ENCODE measurements around the gene ZNF423.

Gene ZNF423

DNA sequence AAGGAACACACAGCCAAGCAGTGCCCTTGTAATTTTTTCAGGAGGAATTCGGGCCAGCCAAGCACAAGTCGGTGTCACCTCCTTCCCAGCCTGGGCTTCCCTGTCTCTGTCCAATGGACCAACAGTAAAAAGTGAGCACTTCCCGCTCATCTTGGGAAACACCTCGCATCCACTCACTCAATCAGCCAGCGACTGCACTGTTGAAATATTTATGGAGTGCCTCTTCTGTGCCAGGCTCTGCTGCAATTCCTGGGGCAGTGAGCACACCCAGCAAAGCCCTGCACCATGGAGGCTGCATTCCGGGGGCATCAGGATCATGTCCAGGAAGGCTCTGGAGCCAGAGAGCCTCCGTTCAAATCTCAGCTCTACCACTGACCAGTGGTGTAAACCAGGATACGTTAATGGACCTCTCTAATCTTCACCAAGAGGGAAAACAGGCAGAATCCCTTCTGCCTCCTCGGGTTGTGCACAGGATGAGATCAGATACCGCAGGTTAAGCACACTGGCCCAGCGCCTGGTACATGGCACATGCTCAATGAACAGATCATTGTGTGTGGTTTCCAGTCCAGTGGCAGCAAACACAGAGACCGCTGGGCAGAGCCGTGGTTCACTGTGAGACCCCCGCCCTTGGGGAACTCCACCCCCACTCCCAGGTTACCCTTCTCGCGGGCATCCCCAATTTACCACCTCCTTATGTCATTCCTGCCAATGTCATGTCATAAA is 194.3 kb downstream of the ZNF423 start:
- no peaks in the 10 kb centered on the region for H3K27me3 ChIP-seq (ENCODE audit: control insufficient read depth, insufficient read depth, low read length, poor library complexity, severe bottlenecking)
- no peak overlapping the region for H3K27ac ChIP-seq (ENCODE audit: insufficient read depth, low read depth, low read length, poor library complexity, severe bottlenecking)
- no peak overlapping the region for H3K4me3 ChIP-seq (ENCODE audit: insufficient read depth, low read depth, low read length)
- H3K36me3 ChIP-seq (ENCODE audit: control insufficient read depth, insufficient read depth, low read length) = no peaks in the 10 kb centered on the region
- H3K9me3 ChIP-seq (ENCODE audit: control insufficient read depth, low read length) = no peaks in the 10 kb centered on the region
- peaks cover 37% of the 10 kb centered on the region for H3K4me1 ChIP-seq (ENCODE audit: control insufficient read depth, insufficient read depth, low read length)
- WGBS, 2 experiments = 92 to 94% methylated on average over 16 of the region's 16 CpGs

DNA sequence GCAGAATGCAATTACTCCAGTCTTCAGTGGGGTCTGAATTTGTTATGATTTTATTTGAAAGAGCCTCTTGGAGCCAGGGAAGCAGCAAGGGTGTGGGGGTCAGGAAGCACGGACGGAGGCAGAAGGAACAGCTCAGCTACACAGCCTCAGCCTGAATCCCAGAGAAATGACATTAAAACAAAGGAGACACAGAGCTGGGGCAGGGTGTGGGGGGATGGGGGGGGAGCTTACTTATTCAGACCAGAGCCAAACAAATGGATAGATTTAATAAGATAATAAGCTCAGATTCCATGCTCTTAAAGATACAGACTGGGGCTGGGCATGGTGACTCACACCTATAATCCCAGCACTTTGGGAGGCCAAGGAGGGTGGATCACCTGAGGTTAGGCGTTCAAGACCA is 195.3 kb downstream of the ZNF423 start:
- H3K27me3 ChIP-seq (ENCODE audit: control insufficient read depth, insufficient read depth, low read length, poor library complexity, severe bottlenecking) = no peaks in the 10 kb centered on the region
- 79 to 86% methylated on average over 3 of the region's 3 CpGs for WGBS, 2 experiments
- no peaks in the 10 kb centered on the region for H3K9me3 ChIP-seq (ENCODE audit: control insufficient read depth, low read length)
- peaks cover 30% of the 10 kb centered on the region for H3K4me1 ChIP-seq (ENCODE audit: control insufficient read depth, insufficient read depth, low read length)
- no peak overlapping the region for H3K27ac ChIP-seq (ENCODE audit: insufficient read depth, low read depth, low read length, poor library complexity, severe bottlenecking)
- no peak overlapping the region for H3K4me3 ChIP-seq (ENCODE audit: insufficient read depth, low read depth, low read length)
- H3K36me3 ChIP-seq (ENCODE audit: control insufficient read depth, insufficient read depth, low read length) = no peaks in the 10 kb centered on the region

DNA sequence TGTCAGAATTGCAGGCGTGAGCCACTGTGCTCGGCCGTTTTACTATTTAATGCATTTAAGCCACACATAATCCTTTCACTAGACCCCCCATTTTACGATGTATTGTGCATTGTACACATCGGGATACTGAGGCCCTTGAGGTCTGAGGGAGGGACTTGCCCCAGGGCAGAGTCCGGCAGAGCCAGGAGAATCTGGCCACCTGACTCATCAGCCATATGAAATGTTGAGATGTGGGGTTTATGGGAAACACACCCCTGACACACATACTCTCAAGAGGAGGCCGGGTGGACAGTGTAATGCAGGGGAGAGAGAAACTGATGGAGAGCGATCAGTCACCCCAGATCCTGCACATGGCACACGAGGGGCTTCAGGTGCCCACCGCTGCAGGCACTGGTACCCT is 196.6 kb downstream of the ZNF423 start:
- H3K4me3 ChIP-seq (ENCODE audit: insufficient read depth, low read depth, low read length) = no peak overlapping the region
- H3K9me3 ChIP-seq (ENCODE audit: control insufficient read depth, low read length) = no peaks in the 10 kb centered on the region
- H3K36me3 ChIP-seq (ENCODE audit: control insufficient read depth, insufficient read depth, low read length) = no peaks in the 10 kb centered on the region
- H3K27me3 ChIP-seq (ENCODE audit: control insufficient read depth, insufficient read depth, low read length, poor library complexity, severe bottlenecking) = no peaks in the 10 kb centered on the region
- WGBS, 2 experiments = 91 to 94% methylated on average over 10 of the region's 10 CpGs
- H3K27ac ChIP-seq (ENCODE audit: insufficient read depth, low read depth, low read length, poor library complexity, severe bottlenecking) = no peak overlapping the region
- H3K4me1 ChIP-seq (ENCODE audit: control insufficient read depth, insufficient read depth, low read length) = peaks cover 28% of the 10 kb centered on the region

DNA sequence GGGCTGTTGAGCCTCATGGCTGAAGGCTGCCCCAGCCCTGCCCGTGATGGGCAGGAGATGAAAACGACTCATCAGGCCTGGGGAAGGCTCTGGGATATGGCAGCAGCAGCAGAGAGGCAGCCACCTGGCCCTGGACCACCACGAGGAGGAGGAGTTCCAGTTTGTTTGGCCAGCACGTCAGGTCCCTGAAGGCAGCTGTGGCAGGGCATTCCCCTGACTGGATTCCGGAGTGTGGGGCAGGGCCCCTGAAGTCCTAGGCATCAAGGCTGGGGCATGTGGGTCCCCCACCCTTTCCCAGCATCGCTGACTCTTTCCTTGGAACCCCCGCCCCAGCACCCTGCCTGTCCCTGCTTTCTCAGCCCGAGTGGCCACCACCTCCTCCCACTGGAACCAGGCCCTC is 197.4 kb downstream of the ZNF423 start:
- Histone ChIP-seq H3K4me1 (ENCODE audit: control insufficient read depth, insufficient read depth, low read length) (peaks cover 23% of the 10 kb centered on the region), H3K9me3 (ENCODE audit: control insufficient read depth, low read length) (no peaks in the 10 kb centered on the region), H3K27me3 (ENCODE audit: control insufficient read depth, insufficient read depth, low read length, poor library complexity, severe bottlenecking) (no peaks in the 10 kb centered on the region), H3K4me3 (ENCODE audit: insufficient read depth, low read depth, low read length) (no peak overlapping the region), H3K36me3 (ENCODE audit: control insufficient read depth, insufficient read depth, low read length) (no peaks in the 10 kb centered on the region), H3K27ac (ENCODE audit: insufficient read depth, low read depth, low read length, poor library complexity, severe bottlenecking) (no peak overlapping the region)
- WGBS, 2 experiments = 80 to 85% methylated on average over 8 of the region's 8 CpGs

DNA sequence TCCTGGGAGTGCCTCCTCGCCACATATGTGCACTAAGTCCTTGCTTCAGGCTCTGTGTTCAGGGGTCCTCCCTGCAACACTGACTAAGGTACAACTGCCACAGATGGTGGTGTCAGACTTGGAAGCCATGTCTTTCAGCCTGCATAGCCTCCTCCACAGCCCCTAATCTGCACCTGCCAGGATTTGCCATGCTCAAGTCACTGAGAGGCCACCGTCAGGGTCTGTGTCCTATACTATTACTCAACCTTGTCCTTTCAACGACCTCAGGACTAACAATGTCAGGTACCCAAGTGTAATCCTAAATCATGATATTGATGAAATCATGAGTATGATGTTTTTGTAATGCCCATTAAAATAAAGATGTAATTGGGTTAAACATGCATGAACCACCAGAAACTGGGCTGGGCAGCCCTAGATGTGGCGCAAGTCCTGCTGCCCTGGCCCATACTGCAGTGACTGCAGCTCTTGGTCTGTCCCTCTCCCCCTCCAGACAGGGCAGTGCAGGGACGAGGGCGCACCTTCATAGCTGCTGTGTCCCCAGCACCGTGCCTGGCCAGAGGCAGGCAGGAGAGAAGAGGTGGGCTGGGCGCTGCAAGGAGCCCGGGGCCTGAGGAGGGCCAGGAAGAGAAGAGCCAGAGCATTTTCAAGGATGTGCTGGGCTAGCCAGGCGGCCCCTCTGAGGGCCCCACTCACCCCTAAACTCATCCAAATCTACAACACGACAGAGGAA is 198.0 kb downstream of the ZNF423 start:
- WGBS, 2 experiments = 87 to 91% methylated on average over 11 of the region's 11 CpGs
- Histone ChIP-seq H3K9me3 (ENCODE audit: control insufficient read depth, low read length) (no peaks in the 10 kb centered on the region), H3K36me3 (ENCODE audit: control insufficient read depth, insufficient read depth, low read length) (no peaks in the 10 kb centered on the region), H3K4me3 (ENCODE audit: insufficient read depth, low read depth, low read length) (no peak overlapping the region), H3K27me3 (ENCODE audit: control insufficient read depth, insufficient read depth, low read length, poor library complexity, severe bottlenecking) (no peaks in the 10 kb centered on the region), H3K27ac (ENCODE audit: insufficient read depth, low read depth, low read length, poor library complexity, severe bottlenecking) (no peak overlapping the region), H3K4me1 (ENCODE audit: control insufficient read depth, insufficient read depth, low read length) (peaks cover 23% of the 10 kb centered on the region)

DNA sequence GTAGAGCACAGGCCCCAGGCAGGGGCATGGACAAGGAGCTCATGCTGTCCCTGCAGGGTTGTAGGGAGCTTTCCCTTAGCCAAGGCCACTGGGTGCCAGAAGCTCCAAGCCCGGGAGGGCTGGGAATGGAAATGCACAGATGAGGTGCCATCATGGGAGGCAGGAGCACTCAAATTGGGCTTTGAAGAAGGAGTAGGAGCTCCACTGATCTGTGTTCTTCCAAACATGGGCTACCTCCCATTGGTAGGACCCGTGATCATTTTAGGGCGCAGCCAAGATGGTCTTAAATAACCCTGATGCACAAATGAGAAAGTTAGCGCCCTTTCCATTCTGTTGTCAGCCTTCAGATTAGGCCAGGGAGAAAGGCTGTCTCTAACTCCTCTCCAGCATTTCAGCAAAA is 201.5 kb downstream of the ZNF423 start:
- 97 to 98% methylated on average over 4 of the region's 4 CpGs for WGBS, 2 experiments

DNA sequence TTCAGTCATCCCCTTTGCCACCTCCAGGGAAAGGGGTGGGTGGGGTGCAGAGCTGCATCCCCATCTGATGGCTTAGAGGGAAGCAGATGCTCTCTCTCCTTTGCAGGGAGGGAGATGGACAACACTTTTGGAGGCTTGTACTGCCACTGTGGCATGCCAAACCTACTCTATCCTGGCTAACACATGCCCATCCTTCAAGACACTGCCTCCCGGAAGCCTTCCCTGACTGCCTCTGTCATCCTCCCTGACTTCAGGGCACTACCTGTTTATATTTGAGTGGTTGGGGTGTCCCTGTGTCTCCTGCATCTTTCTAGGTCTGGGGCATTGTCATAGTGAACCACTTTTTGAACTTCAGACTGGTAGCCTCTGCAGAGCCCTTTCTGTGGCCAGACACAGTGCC is 202.3 kb downstream of the ZNF423 start:
- WGBS, 2 experiments = 94 to 100% methylated on average over 1 of the region's 1 CpG
- no peaks in the 10 kb centered on the region for H3K36me3 ChIP-seq (ENCODE audit: control insufficient read depth, insufficient read depth, low read length)
- H3K27me3 ChIP-seq (ENCODE audit: control insufficient read depth, insufficient read depth, low read length, poor library complexity, severe bottlenecking) = no peaks in the 10 kb centered on the region
- peaks cover 20% of the 10 kb centered on the region for H3K4me1 ChIP-seq (ENCODE audit: control insufficient read depth, insufficient read depth, low read length)
- no peak overlapping the region for H3K27ac ChIP-seq (ENCODE audit: insufficient read depth, low read depth, low read length, poor library complexity, severe bottlenecking)
- no peak overlapping the region for H3K4me3 ChIP-seq (ENCODE audit: insufficient read depth, low read depth, low read length)
- H3K9me3 ChIP-seq (ENCODE audit: control insufficient read depth, low read length) = peaks cover 3% of the 10 kb centered on the region

More for the DNA sequence above, 201.5 kb downstream of the ZNF423 start:
- H3K4me1 ChIP-seq (ENCODE audit: control insufficient read depth, insufficient read depth, low read length) = peaks cover 20% of the 10 kb centered on the region
- no peak overlapping the region for H3K27ac ChIP-seq (ENCODE audit: insufficient read depth, low read depth, low read length, poor library complexity, severe bottlenecking)
- H3K4me3 ChIP-seq (ENCODE audit: insufficient read depth, low read depth, low read length) = no peak overlapping the region
- no peaks in the 10 kb centered on the region for H3K27me3 ChIP-seq (ENCODE audit: control insufficient read depth, insufficient read depth, low read length, poor library complexity, severe bottlenecking)
- no peaks in the 10 kb centered on the region for H3K9me3 ChIP-seq (ENCODE audit: control insufficient read depth, low read length)
- no peaks in the 10 kb centered on the region for H3K36me3 ChIP-seq (ENCODE audit: control insufficient read depth, insufficient read depth, low read length)

DNA sequence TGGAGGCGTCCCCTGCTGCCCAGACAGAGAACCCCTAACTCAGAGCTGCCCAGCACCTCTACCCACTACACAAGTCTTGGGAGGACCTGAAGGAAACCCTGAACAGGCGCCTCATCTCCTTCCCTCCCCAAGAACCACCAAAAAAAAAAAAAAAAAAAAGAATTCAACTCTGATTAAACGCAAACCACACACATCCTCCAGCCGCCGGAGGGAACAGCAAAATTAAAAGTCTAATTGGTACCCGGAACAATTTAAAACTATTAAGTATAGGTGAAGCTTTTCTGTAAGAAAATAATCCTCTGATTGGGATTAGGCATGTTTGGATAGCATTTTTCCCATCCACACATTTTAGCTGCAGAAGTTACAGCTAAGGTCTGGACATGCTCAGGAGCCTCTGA is 202.7 kb downstream of the ZNF423 start:
- Histone ChIP-seq H3K27ac (ENCODE audit: insufficient read depth, low read depth, low read length, poor library complexity, severe bottlenecking) (no peak overlapping the region), H3K4me3 (ENCODE audit: insufficient read depth, low read depth, low read length) (no peak overlapping the region), H3K36me3 (ENCODE audit: control insufficient read depth, insufficient read depth, low read length) (no peaks in the 10 kb centered on the region), H3K9me3 (ENCODE audit: control insufficient read depth, low read length) (peaks cover 3% of the 10 kb centered on the region), H3K4me1 (ENCODE audit: control insufficient read depth, insufficient read depth, low read length) (peaks cover 20% of the 10 kb centered on the region), H3K27me3 (ENCODE audit: control insufficient read depth, insufficient read depth, low read length, poor library complexity, severe bottlenecking) (no peaks in the 10 kb centered on the region)
- WGBS, 2 experiments = 93 to 94% methylated on average over 3 of the region's 6 CpGs

DNA sequence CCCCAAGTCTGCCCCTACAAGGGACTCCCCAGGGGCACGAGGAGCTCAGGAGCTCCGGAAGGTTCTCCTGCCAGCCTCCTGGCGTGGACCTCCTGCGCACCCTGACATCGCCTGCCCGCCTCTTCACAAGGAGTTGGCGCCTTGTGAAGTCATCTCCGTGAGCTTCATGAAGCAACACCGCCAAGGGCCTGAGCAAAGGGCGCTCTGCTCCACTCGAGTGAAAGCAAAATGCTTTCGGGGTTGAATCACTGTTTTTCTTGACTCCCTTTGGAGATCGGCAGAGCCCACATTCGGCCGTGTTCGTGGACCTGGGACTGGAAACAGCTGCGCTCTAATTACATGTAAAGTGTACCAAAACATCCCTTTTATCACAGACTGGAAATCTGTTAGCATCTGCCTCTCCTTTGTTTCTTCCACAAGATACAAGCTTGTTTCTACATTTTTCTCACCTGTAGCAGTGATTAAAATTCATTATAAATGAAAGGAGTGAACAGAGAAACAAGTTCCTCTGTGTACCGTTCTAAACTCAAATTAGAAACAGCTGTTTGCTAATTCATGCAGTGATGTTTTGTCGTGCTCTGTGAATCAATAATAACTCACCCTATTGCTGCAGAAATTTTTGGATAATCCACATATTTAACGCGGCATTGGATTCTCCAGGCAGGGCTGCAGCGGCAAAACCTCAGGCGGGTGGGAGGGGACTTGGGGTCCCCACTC is 203.3 kb downstream of the ZNF423 start:
- Histone ChIP-seq H3K9me3 (ENCODE audit: control insufficient read depth, low read length) (peaks cover 3% of the 10 kb centered on the region), H3K27ac (ENCODE audit: insufficient read depth, low read depth, low read length, poor library complexity, severe bottlenecking) (no peak overlapping the region), H3K27me3 (ENCODE audit: control insufficient read depth, insufficient read depth, low read length, poor library complexity, severe bottlenecking) (no peaks in the 10 kb centered on the region), H3K36me3 (ENCODE audit: control insufficient read depth, insufficient read depth, low read length) (no peaks in the 10 kb centered on the region), H3K4me1 (ENCODE audit: control insufficient read depth, insufficient read depth, low read length) (peaks cover 20% of the 10 kb centered on the region), H3K4me3 (ENCODE audit: insufficient read depth, low read depth, low read length) (no peak overlapping the region)
- WGBS, 2 experiments = 94 to 95% methylated on average over 23 of the region's 23 CpGs

DNA sequence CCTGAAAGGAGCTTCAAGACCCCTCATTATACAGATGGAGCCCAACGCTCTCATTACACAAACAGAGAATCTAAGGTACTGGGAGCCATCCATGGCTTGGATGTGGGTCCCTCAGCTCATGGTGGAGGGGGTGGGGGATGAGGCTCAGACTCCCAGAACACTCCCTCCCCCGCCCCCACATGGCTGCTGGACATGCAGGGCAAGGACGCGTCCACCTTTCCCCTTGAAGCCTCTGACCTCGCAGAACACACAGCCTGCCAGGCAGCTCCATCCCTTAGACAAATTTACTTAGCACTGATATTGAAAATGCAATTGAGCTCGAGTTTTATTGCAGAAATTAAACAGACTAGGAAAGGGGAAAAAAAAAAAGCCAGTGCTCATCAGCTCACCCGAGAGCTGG is 203.9 kb downstream of the ZNF423 start:
- Histone ChIP-seq H3K9me3 (ENCODE audit: control insufficient read depth, low read length) (peaks cover 3% of the 10 kb centered on the region), H3K27ac (ENCODE audit: insufficient read depth, low read depth, low read length, poor library complexity, severe bottlenecking) (no peak overlapping the region), H3K27me3 (ENCODE audit: control insufficient read depth, insufficient read depth, low read length, poor library complexity, severe bottlenecking) (no peaks in the 10 kb centered on the region), H3K36me3 (ENCODE audit: control insufficient read depth, insufficient read depth, low read length) (no peaks in the 10 kb centered on the region), H3K4me1 (ENCODE audit: control insufficient read depth, insufficient read depth, low read length) (peaks cover 20% of the 10 kb centered on the region), H3K4me3 (ENCODE audit: insufficient read depth, low read depth, low read length) (no peak overlapping the region)
- WGBS, 2 experiments = 86 to 95% methylated on average over 7 of the region's 7 CpGs

Data from ectodermal cell (in vitro differentiated cells).